ENCODE data around the gene MARCHF9.

The MARCHF9 gene

GRCh38 chr12:57807285-57807684 is 52.4 kb downstream of the MARCHF9 start:
- DNase-seq, result no peak

DNA sequence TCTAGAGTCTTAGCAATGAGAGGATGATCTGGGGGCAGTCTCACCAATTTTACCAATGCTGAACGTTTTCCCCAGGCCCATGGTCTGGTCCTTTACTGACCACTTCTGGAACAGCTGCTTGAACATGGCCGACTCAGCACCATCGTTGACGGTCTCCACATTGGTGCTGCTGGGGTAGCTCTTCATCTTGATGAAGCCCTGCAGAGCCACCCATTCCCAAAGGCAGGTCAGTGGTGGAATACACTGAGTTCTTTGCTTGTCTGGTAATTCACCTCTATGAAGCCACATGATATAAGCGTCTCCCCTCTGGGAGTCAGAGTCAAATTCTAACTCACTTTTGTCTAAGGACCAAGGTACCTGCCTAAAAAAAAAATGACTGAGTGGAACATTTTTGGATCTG is 53.4 kb downstream of the MARCHF9 start:
- no peak for DNase-seq

- DNase-seq, result no peak
Observed at GRCh38 chr12:57809425-57809824, 54.5 kb downstream of the MARCHF9 start.
